A673 (cell line): ENCODE results near the gene ALX4.

Experiments used
- CTCF ChIP-seq: fragments of 300-800, 200-600 bp; sonication (generic); conservative IDR thresholded peaks from 2 replicates; pipeline ENCODE4 v1.5.1; 2017; ENCODE audit warnings: low read depth, mild to moderate bottlenecking, antibody characterized with exemption, low read length, moderate library complexity, mixed read lengths
- EZH2 ChIP-seq: fragments of 200-600 bp; sonication (generic); IDR thresholded peaks from 2 replicates; pipeline ENCODE4 v1.6.1; 2017; ENCODE audit warnings: borderline replicate concordance, low read depth, mild to moderate bottlenecking, mixed read lengths, antibody characterized with exemption, low read length; ENCODE audit not compliant: poor library complexity, severe bottlenecking

GRCh38 chr11:44257338-44258189 lies 52.4 kb downstream of the ALX4 start:
- no peak for TF ChIP-seq CTCF
- no peak for TF ChIP-seq EZH2
